Chondrocyte (in vitro differentiated cells): ENCODE data around the gene GRWD1. TPM values are rescaled to one million over a fixed set of nuclear protein-coding genes. Genes with fewer than 3 reads are reported as not detected.

Source experiments
- DNase-seq: peaks from one replicate; pipeline ENCODE4 v3.0.0; 2021; ENCODE audit warnings: mixed read lengths, low spot score
- H3K27ac Mint-ChIP-seq: one replicate; pipeline ENCODE4 v1.8.0; 2021; ENCODE audit warnings: mild to moderate bottlenecking, moderate library complexity, mixed read lengths; ENCODE audit not compliant: unreplicated experiment
- H3K27me3 Mint-ChIP-seq: 2 replicates; pipeline ENCODE4 v1.8.0; 2021; ENCODE audit warnings: low read depth, mixed read lengths
- H3K36me3 Mint-ChIP-seq: 2 replicates; pipeline ENCODE4 v1.8.0; 2021; ENCODE audit warnings: low read depth, mixed read lengths
- H3K4me1 Mint-ChIP-seq: 2 replicates; pipeline ENCODE4 v1.8.0; 2021; ENCODE audit warnings: low read depth, mild to moderate bottlenecking, mixed read lengths
- H3K4me3 Mint-ChIP-seq: one replicate; pipeline ENCODE4 v1.8.0; 2021; ENCODE audit warnings: mild to moderate bottlenecking, moderate library complexity, mixed read lengths; ENCODE audit not compliant: unreplicated experiment
- H3K9me3 Mint-ChIP-seq: 2 replicates; pipeline ENCODE4 v1.8.0; 2021; ENCODE audit warnings: low read depth, mixed read lengths
- CTCF ChIP-seq: fragments of 200-600 bp; sonication (generic); IDR thresholded peaks from 2 replicates; pipeline ENCODE4 v1.5.0; 2021; ENCODE audit warnings: antibody characterized with exemption, mild to moderate bottlenecking, moderate library complexity
- total RNA-seq: library from RNA; stranded (reverse); gene quantifications from 3 replicates; pipeline ENCODE4 v1.2.1, GENCODE V29; 2021

GRWD1 gene
- total RNA-seq, 1 donor from 2014 or later = 20.7 TPM

DNA sequence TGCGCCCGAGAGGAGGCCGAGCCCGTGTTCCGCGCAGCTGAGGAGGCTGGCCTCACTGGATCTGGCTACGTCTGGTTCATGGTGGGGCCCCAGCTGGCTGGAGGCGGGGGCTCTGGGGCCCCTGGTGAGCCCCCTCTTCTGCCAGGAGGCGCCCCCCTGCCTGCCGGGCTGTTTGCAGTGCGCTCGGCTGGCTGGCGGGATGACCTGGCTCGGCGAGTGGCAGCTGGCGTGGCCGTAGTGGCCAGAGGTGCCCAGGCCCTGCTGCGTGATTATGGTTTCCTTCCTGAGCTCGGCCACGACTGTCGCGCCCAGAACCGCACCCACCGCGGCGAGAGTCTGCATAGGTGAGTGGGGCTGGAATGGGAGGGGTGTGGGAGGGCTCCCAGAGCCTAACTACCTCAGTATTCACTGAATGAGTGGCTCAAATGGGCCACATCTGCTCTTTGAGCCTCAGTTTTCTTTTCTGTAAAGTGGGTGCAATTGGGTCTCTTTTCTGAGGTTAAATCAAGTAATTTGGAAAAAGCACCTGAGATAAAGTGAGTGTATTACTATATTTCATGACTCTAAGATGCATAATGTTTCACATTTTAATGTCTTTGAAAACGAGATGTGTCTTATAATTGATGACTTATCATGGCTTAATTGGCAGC lies 40.6 kb upstream of the GRWD1 start:
- H3K4me3 Mint-ChIP-seq = no peak overlapping the region
- H3K9me3 Mint-ChIP-seq = peaks cover 2% of the 10 kb centered on the region
- peaks cover 4% of the 10 kb centered on the region for H3K36me3 Mint-ChIP-seq
- H3K4me1 Mint-ChIP-seq = peaks cover 7% of the 10 kb centered on the region
- DNase-seq = no peak
- no peaks in the 10 kb centered on the region for H3K27me3 Mint-ChIP-seq
- no peak for TF ChIP-seq CTCF
- no peak overlapping the region for H3K27ac Mint-ChIP-seq

GRCh38 chr19:48405850-48406249 lies 39.9 kb upstream of the GRWD1 start:
- H3K27ac Mint-ChIP-seq = no peak overlapping the region
- no peak for TF ChIP-seq CTCF

DNA sequence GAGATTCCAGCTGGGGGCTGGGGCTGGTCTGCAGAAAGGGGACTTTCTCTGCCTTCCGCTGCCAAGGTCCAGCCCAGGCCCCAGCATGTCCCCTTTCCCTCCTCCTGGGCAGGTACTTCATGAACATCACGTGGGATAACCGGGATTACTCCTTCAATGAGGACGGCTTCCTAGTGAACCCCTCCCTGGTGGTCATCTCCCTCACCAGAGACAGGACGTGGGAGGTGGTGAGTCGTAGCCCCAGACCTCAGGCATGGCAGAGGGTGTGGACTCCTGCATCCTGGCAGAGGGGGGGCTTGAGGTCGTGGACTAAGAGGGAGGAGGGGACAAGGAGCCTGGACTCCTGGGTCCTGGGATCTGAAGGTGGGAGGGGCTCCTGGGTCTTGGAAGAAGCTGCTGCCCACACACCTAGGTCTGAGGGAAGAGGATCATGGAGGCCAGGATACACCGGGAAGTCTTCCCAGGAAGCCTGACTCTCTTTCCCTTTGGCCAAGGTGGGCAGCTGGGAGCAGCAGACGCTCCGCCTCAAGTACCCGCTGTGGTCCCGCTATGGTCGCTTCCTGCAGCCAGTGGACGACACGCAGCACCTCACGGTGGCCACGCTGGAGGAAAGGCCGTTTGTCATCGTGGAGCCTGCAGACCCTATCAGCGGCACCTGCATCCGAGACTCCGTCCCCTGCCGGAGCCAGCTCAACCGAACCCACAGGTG lies 31.8 kb upstream of the GRWD1 start:
- DNase-seq = no peak
- H3K27me3 Mint-ChIP-seq = no peaks in the 10 kb centered on the region
- H3K9me3 Mint-ChIP-seq = no peaks in the 10 kb centered on the region
- H3K36me3 Mint-ChIP-seq = no peaks in the 10 kb centered on the region
- no peak overlapping the region for H3K4me3 Mint-ChIP-seq
- H3K4me1 Mint-ChIP-seq = peaks cover 20% of the 10 kb centered on the region
- H3K27ac Mint-ChIP-seq = no peak overlapping the region
- TF ChIP-seq CTCF = no peak

More at GRCh38 chr19:48405850-48406249, 39.9 kb upstream of the GRWD1 start:
- H3K36me3 Mint-ChIP-seq = peaks cover 4% of the 10 kb centered on the region
- peaks cover 4% of the 10 kb centered on the region for H3K4me1 Mint-ChIP-seq
- no peak for DNase-seq
- peaks cover 2% of the 10 kb centered on the region for H3K9me3 Mint-ChIP-seq
- no peak overlapping the region for H3K4me3 Mint-ChIP-seq
- H3K27me3 Mint-ChIP-seq = no peaks in the 10 kb centered on the region

DNA sequence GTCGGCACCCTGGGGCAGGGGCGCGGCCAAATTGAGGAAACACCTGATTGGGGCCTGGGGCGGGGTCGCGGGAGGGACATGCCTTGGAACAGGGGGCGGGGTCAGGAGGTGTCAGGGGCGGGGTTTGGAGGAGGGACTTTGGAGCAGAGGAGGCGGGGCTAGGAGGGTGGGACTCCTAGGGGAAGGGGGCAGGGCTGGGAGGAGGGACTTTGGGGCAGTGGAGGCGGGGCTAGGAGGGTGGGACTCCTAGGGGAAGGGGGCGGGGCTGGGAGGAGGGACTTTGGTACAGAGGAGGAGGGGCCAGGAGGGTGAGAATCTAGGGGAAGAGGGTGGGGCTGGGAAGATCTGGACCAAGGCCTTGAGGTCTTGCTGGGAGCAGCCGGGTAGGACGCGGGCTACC lies 30.4 kb upstream of the GRWD1 start:
- TF ChIP-seq CTCF = no peak
- H3K4me1 Mint-ChIP-seq = peaks cover 22% of the 10 kb centered on the region
- H3K9me3 Mint-ChIP-seq = no peaks in the 10 kb centered on the region
- H3K4me3 Mint-ChIP-seq = no peak overlapping the region
- no peak overlapping the region for H3K27ac Mint-ChIP-seq
- DNase-seq = no peak
- H3K27me3 Mint-ChIP-seq = no peaks in the 10 kb centered on the region
- H3K36me3 Mint-ChIP-seq = no peaks in the 10 kb centered on the region

- Mint-ChIP-seq H3K9me3 (no peaks in the 10 kb centered on the region), H3K36me3 (no peaks in the 10 kb centered on the region), H3K4me1 (peaks cover 22% of the 10 kb centered on the region), H3K27me3 (no peaks in the 10 kb centered on the region), H3K27ac (no peak overlapping the region), H3K4me3 (no peak overlapping the region)
- no peak for DNase-seq
- TF ChIP-seq CTCF = no peak
Observed at GRCh38 chr19:48415806-48416221, 30.0 kb upstream of the GRWD1 start.
